DOHH2 (cell line): ENCODE results near the gene FAM20C.

Source experiments
- H3F3A ChIP-seq: fragments of 200-600 bp; sonication (generic), shearing (Covaris generic); 2 replicates; pipeline ENCODE4 v1.6.0; 2016; ENCODE audit warnings: antibody characterized with exemption, mild to moderate bottlenecking; ENCODE audit not compliant: control insufficient read depth, insufficient read depth
- H3K27ac ChIP-seq: fragments of 200-600 bp; sonication (generic); 2 replicates; pipeline ENCODE4 v1.5.1; 2014; ENCODE audit warnings: low read depth, mild to moderate bottlenecking, low read length, moderate library complexity
- H3K27me3 ChIP-seq: fragments of 200-600 bp; sonication (generic); 2 replicates; pipeline ENCODE4 v1.6.1; 2014; ENCODE audit warnings: mild to moderate bottlenecking, low read length, mixed read lengths; ENCODE audit not compliant: control insufficient read depth
- H3K36me3 ChIP-seq: fragments of 200-600 bp; sonication (generic); 2 replicates; pipeline ENCODE4 v1.6.1; 2014; ENCODE audit warnings: mild to moderate bottlenecking, low read length, moderate library complexity, mixed read lengths; ENCODE audit not compliant: control insufficient read depth
- H3K4me1 ChIP-seq: fragments of 200-600 bp; sonication (generic); 2 replicates; pipeline ENCODE4 v1.6.1; 2014; ENCODE audit warnings: mild to moderate bottlenecking, low read length, mixed read lengths; ENCODE audit not compliant: control insufficient read depth
- H3K4me2 ChIP-seq: fragments of 200-600 bp; sonication (generic); 2 replicates; pipeline ENCODE4 v1.6.0; 2014; ENCODE audit warnings: mild to moderate bottlenecking, low read length, moderate library complexity
- H3K4me3 ChIP-seq: fragments of 200-600 bp; sonication (generic); 2 replicates; pipeline ENCODE4 v1.5.1; 2014; ENCODE audit warnings: mild to moderate bottlenecking, low read length, mixed read lengths
- H3K79me2 ChIP-seq: fragments of 200-600 bp; sonication (generic); 2 replicates; pipeline ENCODE4 v1.6.1; 2014; ENCODE audit warnings: mild to moderate bottlenecking, low read length, mixed read lengths; ENCODE audit not compliant: control insufficient read depth
- H3K9me2 ChIP-seq: fragments of 200-600 bp; sonication (generic); replicated peaks from 2 replicates; pipeline ENCODE4 v1.6.1; 2014; ENCODE audit warnings: mild to moderate bottlenecking, low read length, mixed read lengths; ENCODE audit not compliant: control insufficient read depth
- H3K9me3 ChIP-seq: fragments of 200-600 bp; sonication (generic); 2 replicates; pipeline ENCODE4 v1.6.1; 2014; ENCODE audit warnings: antibody characterized with exemption, low read length, mixed read lengths; ENCODE audit not compliant: control insufficient read depth, insufficient read depth
- H4K20me1 ChIP-seq: fragments of 200-600 bp; sonication (generic); 2 replicates; pipeline ENCODE4 v1.6.0; 2014; ENCODE audit warnings: low read depth, mild to moderate bottlenecking, antibody characterized with exemption, low read length, moderate library complexity; ENCODE audit not compliant: control insufficient read depth, insufficient read depth
- CTCF ChIP-seq: fragments of 200-600 bp; sonication (generic); IDR thresholded peaks from one replicate; pipeline ENCODE4 v1.5.1; 2014; ENCODE audit warnings: antibody characterized with exemption, mild to moderate bottlenecking, low read depth, low read length; ENCODE audit not compliant: poor library complexity, severe bottlenecking
- EZH2phosphoT487 ChIP-seq: fragments of 200-600 bp; sonication (generic); IDR thresholded peaks from 2 replicates; pipeline ENCODE4 v1.6.1; 2017; ENCODE audit warnings: borderline replicate concordance, mild to moderate bottlenecking, antibody characterized with exemption, low read length, moderate library complexity, mixed read lengths

Gene FAM20C

GRCh38 chr7:249989-250388 lies 57.6 kb downstream of the FAM20C start:
- no peaks in the 10 kb centered on the region for H3K4me1 ChIP-seq
- no peak overlapping the region for H3K27ac ChIP-seq
- no peaks in the 10 kb centered on the region for H4K20me1 ChIP-seq
- H3K9me3 ChIP-seq: peaks cover 71% of the 10 kb centered on the region
- no peak overlapping the region for H3K4me3 ChIP-seq
- H3K9me2 ChIP-seq: no peaks in the 10 kb centered on the region
- H3F3A ChIP-seq: no peaks in the 10 kb centered on the region
- H3K4me2 ChIP-seq: no peak overlapping the region
- no peaks in the 10 kb centered on the region for H3K36me3 ChIP-seq
- H3K79me2 ChIP-seq: no peaks in the 10 kb centered on the region
- H3K27me3 ChIP-seq: no peaks in the 10 kb centered on the region
- TF ChIP-seq EZH2phosphoT487: no peak
- TF ChIP-seq CTCF: no peak

- H3K4me2 ChIP-seq: no peak overlapping the region
- peaks cover 71% of the 10 kb centered on the region for H3K9me3 ChIP-seq
- no peaks in the 10 kb centered on the region for H3K36me3 ChIP-seq
- H3K4me3 ChIP-seq: no peak overlapping the region
- no peaks in the 10 kb centered on the region for H3K4me1 ChIP-seq
- H3K27me3 ChIP-seq: no peaks in the 10 kb centered on the region
- no peaks in the 10 kb centered on the region for H3F3A ChIP-seq
- TF ChIP-seq CTCF (no peak), EZH2phosphoT487 (no peak)
- no peaks in the 10 kb centered on the region for H3K9me2 ChIP-seq
- no peak overlapping the region for H3K27ac ChIP-seq
- no peaks in the 10 kb centered on the region for H4K20me1 ChIP-seq
- no peaks in the 10 kb centered on the region for H3K79me2 ChIP-seq
These were observed 58.2 kb downstream of the FAM20C start for GRCh38 chr7:250523-250922.

GRCh38 chr7:251005-251404 lies 58.6 kb downstream of the FAM20C start:
- H3K4me2 ChIP-seq: no peak overlapping the region
- TF ChIP-seq EZH2phosphoT487: no peak
- no peak for TF ChIP-seq CTCF
- no peaks in the 10 kb centered on the region for H3K36me3 ChIP-seq
- H3K79me2 ChIP-seq: no peaks in the 10 kb centered on the region
- H3K4me1 ChIP-seq: no peaks in the 10 kb centered on the region
- no peaks in the 10 kb centered on the region for H3K9me2 ChIP-seq
- peaks cover 71% of the 10 kb centered on the region for H3K9me3 ChIP-seq
- H4K20me1 ChIP-seq: no peaks in the 10 kb centered on the region
- H3F3A ChIP-seq: no peaks in the 10 kb centered on the region
- H3K4me3 ChIP-seq: no peak overlapping the region
- no peaks in the 10 kb centered on the region for H3K27me3 ChIP-seq
- H3K27ac ChIP-seq: no peak overlapping the region
